Pons (tissue), 1 donor: ENCODE results near the gene IL1R2.
"Not testable (repeated sequence)": the region's sequence is repeated elsewhere in the genome, so short reads cannot be mapped to it uniquely, and the experiment has no call there.

Source experiments
- DNase-seq: peaks from one replicate; pipeline ENCODE4 v3.0.0-alpha.2; 2016; ENCODE audit warnings: low spot score

IL1R2 gene

GRCh38 chr2:101998896-101999789 is 7.4 kb downstream of the IL1R2 start:
- DNase-seq, result no peak

GRCh38 chr2:102000012-102000411 is 8.3 kb downstream of the IL1R2 start:
- DNase-seq, result no peak

GRCh38 chr2:102000813-102001766 is 9.3 kb downstream of the IL1R2 start:
- no peak for DNase-seq

GRCh38 chr2:102001767-102002142 is 10.0 kb downstream of the IL1R2 start:
- DNase-seq, result no peak

- no peak for DNase-seq
Measured at GRCh38 chr2:102002228-102002627, 10.5 kb downstream of the IL1R2 start.

GRCh38 chr2:102002909-102003308 is 11.1 kb downstream of the IL1R2 start:
- DNase-seq, result not testable (repeated sequence)

GRCh38 chr2:102003696-102004095 is 11.9 kb downstream of the IL1R2 start:
- DNase-seq, result no peak

GRCh38 chr2:102004581-102004980 is 12.8 kb downstream of the IL1R2 start:
- no peak for DNase-seq

GRCh38 chr2:102005449-102005848 is 13.7 kb downstream of the IL1R2 start:
- no peak for DNase-seq

GRCh38 chr2:102005989-102006885 is 14.5 kb downstream of the IL1R2 start:
- peak; percentile 63 for DNase-seq

- DNase-seq, result no peak
Measured at GRCh38 chr2:102006886-102007278, 15.1 kb downstream of the IL1R2 start.

GRCh38 chr2:102008490-102008889 is 16.7 kb downstream of the IL1R2 start:
- DNase-seq, result no peak

GRCh38 chr2:102009557-102009956 is 17.8 kb downstream of the IL1R2 start:
- no peak for DNase-seq

- DNase-seq, result peak; percentile 50
Measured at GRCh38 chr2:102010902-102011301, 19.1 kb downstream of the IL1R2 start.

- no peak for DNase-seq
Measured at GRCh38 chr2:102012061-102012614, 20.4 kb downstream of the IL1R2 start.

- DNase-seq, result no peak
Measured at GRCh38 chr2:102013206-102014040, 21.7 kb downstream of the IL1R2 start.

GRCh38 chr2:102014041-102014345 is 22.2 kb downstream of the IL1R2 start:
- no peak for DNase-seq

GRCh38 chr2:102015399-102015798 is 23.6 kb downstream of the IL1R2 start:
- DNase-seq, result no peak

GRCh38 chr2:102016399-102016955 is 24.7 kb downstream of the IL1R2 start:
- DNase-seq, result no peak

GRCh38 chr2:102018823-102019445 is 27.2 kb downstream of the IL1R2 start:
- no peak for DNase-seq
